Esophagus squamous epithelium (tissue), 4 donors: ENCODE results near the gene RNF39.

Experiments used
- CTCF ChIP-seq, 6 experiments: fragments of 450-650 bp in 4 of 6; fragments of 200-600 bp in 2 of 6; sonication (generic) in 2 of 6; IDR thresholded peaks; one replicate each; pipeline ENCODE4 v1.5.1; 2016 to 2019; ENCODE audit warnings: antibody characterized with exemption in 6 of 6, mild to moderate bottlenecking in 4 of 6, moderate library complexity in 4 of 6
- POLR2A ChIP-seq, 4 donors: fragments of 450-650 bp; IDR thresholded peaks; one replicate each; pipeline ENCODE4 v1.6.1; 2017; ENCODE audit warnings: antibody characterized with exemption in 4 of 4, mild to moderate bottlenecking in 4 of 4, moderate library complexity in 3 of 4

GRCh38 chr6:30071858-30072257 is 3.7 kb downstream of the RNF39 start:
- TF ChIP-seq CTCF (IDR thresholded peaks at IDR 0.05): no peak
- no peak for TF ChIP-seq POLR2A (IDR thresholded peaks at IDR 0.05)
